NCI-H1105 (cell line): ENCODE data around the gene WASF1.
"Not testable (repeated sequence)": the region's sequence is repeated elsewhere in the genome, so short reads cannot be mapped to it uniquely, and the experiment has no call there.

Experiments used
- DNase-seq: peaks from one replicate; lab custom pipeline; 2025; lab: John Stamatoyannopoulos, UW

The WASF1 gene

GRCh38 chr6:110089323-110089722, 90.1 kb downstream of the WASF1 start:
- no peak for DNase-seq

- DNase-seq: no peak
These were observed 94.2 kb downstream of the WASF1 start for GRCh38 chr6:110085285-110085684.

- DNase-seq: no peak
These were observed 95.4 kb downstream of the WASF1 start for GRCh38 chr6:110083875-110084585.

GRCh38 chr6:110075406-110075805, 104.1 kb downstream of the WASF1 start:
- no peak for DNase-seq

GRCh38 chr6:110073474-110073873, 106.0 kb downstream of the WASF1 start:
- not testable (repeated sequence) for DNase-seq

GRCh38 chr6:110068592-110068967, 110.9 kb downstream of the WASF1 start:
- no peak for DNase-seq

- no peak for DNase-seq
These were observed 111.5 kb downstream of the WASF1 start for GRCh38 chr6:110067837-110068591.

- no peak for DNase-seq
These were observed 114.5 kb downstream of the WASF1 start for GRCh38 chr6:110064744-110065524.

- DNase-seq: no peak
These were observed 115.7 kb downstream of the WASF1 start for GRCh38 chr6:110063594-110064263.

- peak; percentile 83 for DNase-seq
These were observed 124.1 kb downstream of the WASF1 start for GRCh38 chr6:110055387-110055735.

- DNase-seq: no peak
These were observed 124.6 kb downstream of the WASF1 start for GRCh38 chr6:110054664-110055386.

GRCh38 chr6:110053395-110054240, 125.9 kb downstream of the WASF1 start:
- peak; percentile 55 for DNase-seq

GRCh38 chr6:110050440-110050813, 129.0 kb downstream of the WASF1 start:
- DNase-seq: no peak
